Prostate gland (tissue), 2 donors: ENCODE results near the gene NDRG2.

Experiments used
- CTCF ChIP-seq, 4 experiments: fragments of 200-600 bp in 2 of 4; fragments of 450-650 bp in 2 of 4; sonication (generic) in 2 of 4; IDR thresholded peaks; 1 replicate in 3 of 4; 2 replicates in 1 of 4; pipeline ENCODE4 v1.5.1; 2016 to 2019; ENCODE audit warnings: antibody characterized with exemption in 4 of 4, mild to moderate bottlenecking in 2 of 4, moderate library complexity in 2 of 4
- POLR2A ChIP-seq: fragments of 450-650 bp; IDR thresholded peaks from one replicate; pipeline ENCODE4 v1.6.1; 2016; ENCODE audit warnings: antibody characterized with exemption, mild to moderate bottlenecking

- TF ChIP-seq CTCF (IDR thresholded peaks at IDR 0.05): no peak
- no peak for TF ChIP-seq POLR2A
Observed at GRCh38 chr14:21048638-21049037, 23.8 kb upstream of the NDRG2 start.
